GM21360 (cell line): ENCODE measurements around the gene SPATC1L.
"Not testable (repeated sequence)": the region's sequence is repeated elsewhere in the genome, so short reads cannot be mapped to it uniquely, and the experiment has no call there.

Experiments used
- ATAC-seq: cut with Tn5 transposase; IDR thresholded peaks from one replicate; pipeline ENCODE4 v1.9.1; 2021; ENCODE audit warnings: mild to moderate bottlenecking, moderate library complexity; ENCODE audit not compliant: unreplicated experiment

SPATC1L gene

DNA sequence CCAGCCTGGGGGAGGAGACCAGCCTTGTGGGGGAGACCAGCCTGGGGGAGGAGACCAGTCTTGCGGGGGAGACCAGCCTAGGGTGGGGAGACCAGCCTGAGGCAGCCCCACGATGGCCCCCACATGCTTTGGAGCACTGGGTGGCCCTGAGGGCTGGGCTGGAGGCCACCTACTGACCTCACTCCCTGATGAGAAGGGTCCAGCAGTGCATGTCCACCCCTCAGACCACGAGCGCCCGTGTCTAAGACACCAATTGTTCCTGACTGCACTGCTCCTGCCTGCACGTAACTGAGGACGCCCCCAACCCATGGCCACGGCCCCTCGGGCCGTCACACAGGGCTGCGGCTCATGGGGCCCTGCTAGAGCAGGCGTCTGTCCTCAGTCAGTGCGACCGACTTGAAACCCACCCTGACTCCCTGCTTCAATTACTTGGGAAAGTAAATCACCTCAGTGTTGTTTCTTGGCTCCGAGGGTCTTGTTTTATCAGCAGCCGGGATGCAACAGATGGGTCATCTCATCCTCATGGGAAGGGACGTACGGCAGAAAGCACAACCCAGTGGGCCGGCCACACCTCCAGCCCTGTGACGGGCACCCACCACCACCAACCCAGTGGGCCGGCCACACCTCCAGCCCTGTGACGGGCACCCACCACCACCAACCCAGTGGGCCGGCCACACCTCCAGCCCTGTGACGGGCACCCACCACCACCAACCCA, at the start of gene SPATC1L:
SPATC1L (minus strand) TSS at position 550 of the 715 bp plus-strand sequence. CDS start 1,643 bp downstream, outside the sequence.
- no peak for ATAC-seq

DNA sequence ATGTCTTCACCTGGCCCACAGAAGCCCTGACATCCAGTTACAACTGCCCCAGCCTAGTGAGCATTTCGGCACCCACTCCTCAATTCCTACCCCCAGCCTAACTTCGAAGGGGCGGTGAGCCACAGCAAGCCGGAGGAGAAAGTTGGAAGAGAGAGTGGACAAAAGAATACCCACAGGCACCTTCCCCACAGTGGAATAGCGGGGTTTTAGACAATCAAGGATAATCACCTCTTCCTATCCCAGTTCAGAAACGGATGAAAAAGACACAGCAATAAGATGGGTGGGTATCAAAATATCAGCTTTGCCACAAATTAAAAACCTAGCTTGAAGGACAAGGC, 45.6 kb upstream of the SPATC1L start:
- ATAC-seq, result no peak

DNA sequence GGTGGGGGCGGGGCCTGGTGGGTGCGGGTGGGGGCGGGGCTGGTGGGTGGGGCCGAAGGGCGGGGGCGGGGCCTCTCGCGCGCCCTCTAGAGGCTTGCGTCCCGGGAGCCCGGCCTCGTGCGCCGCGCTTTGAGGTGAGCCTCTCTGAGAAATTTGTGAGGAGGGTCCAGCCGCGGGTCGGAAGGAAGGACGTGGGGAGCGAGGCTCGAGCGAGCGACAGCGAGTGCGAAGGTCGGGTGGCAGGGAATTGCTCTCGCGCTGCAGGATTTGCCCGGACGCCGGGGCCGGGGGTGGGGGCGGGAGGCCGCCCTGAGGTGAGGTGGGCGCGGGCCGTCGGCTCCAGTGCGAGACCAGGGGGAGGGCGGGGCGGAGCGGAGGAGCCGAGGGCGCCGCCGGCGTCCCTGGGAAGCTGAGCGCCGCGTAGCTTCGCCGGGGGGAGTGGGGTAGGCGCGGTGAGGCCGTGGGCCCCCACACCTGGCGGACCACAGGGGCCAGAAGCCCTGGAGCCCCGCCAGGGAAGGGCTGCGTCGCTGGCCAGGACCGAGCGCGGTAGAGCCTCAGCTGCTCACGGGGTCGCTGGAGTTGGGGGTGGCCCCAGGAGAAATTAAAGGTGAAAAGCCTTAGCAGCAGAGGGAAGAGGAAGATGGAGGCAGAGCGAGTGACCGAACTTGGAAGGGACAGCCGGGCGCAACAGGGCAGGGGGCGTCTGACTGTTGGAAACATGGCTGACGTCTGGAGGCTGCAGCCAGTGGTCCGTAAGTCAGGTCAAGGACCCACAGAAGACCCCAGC, 45.1 kb upstream of the SPATC1L start:
- ATAC-seq, result peak; percentile 15

DNA sequence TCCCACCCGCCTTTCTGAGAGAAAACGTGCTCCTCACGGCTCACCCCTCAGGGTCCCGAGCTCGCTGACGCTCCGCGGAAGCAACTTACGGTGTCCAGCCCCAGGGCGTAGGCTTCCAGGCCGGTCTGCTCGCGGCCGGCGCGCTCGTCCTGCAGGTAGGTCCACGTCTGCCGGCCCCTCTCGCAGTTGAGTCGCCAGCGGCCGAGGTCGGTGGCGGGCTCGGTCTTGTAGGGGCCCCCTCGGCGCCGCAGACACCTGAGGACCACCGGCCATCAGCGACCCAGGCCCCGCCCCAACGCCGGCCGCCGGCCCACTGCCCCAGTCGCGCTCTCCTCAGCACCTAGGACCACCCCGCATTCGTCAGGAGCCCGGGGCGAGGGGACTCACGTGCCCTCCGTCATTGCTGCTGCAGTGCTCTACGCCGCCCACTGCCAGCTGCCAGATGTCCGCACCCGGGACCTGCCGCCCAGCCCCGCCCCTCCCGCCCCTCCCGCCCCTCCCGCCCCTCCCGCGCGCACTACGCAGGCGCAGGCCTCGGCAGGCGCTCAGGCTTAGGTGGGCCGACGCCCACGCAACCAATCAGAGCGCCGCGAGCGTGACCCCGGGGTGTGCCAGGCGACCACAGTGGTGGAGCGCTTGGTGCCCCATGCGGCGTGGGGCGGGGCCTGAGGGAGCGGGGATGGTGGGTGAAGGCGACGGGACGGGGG, 44.2 kb upstream of the SPATC1L start, which contains the start of gene LSS:
LSS (minus strand) TSS at position 430 of the 707 bp plus-strand sequence; CDS start at position 401, 29 bp downstream.
- peak; percentile 78 for ATAC-seq

DNA sequence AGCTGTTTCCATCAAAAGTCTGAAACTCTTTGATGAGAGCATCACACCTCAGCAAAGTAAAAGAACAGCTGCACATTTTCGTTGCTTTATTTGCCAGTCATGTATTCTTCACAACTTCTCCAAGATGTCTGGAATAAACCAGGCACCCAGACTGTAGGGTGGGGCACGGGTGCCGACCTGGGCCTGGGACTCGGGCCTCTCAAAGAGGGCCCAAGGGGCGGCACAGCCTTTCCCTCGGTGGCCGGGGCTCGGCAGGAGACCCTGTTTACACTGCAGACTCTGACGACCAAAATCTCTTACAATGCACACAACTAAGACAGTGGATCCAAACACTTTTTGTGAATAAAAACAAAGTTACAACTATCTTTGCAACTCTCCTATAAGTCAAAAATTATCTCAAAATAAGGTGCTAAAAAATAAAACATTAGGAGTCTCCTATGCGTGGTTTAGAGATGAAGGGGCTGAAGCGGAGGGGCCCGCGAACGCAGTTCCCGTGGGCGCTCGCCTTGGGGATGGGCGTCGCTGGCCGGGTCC, 43.6 kb upstream of the SPATC1L start:
- no peak for ATAC-seq

DNA sequence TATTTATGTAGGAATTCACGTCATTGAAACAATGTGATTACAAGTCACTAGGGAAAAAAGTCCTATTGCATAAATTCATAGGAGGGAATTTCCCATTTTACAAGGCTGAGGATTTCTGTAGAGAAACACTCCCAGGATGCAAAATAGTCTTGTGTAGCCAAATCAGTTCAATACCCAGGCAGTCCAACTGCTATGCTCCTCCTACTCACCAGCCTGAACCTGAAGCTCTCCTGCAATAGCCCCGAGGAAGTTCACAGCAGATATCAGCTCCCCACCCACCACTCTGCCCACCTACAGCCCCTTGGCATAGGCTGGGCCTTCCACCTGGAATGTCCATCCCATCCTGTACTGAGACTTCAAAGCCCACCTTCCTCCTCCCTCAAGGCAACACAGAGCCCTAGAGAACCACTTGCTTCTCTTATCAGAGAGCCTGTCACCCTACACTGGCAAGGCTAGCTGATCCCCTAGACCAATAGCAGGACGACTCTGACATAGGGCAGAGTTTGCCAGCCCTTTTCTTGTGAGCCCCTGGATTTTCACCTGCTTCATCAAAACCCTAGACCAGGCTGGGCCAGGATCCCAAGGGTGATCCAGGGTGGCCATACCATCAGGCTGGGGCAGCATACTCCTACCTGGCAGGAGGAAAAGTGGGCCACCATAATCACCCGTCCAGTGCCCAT, 42.8 kb upstream of the SPATC1L start:
- no peak for ATAC-seq

DNA sequence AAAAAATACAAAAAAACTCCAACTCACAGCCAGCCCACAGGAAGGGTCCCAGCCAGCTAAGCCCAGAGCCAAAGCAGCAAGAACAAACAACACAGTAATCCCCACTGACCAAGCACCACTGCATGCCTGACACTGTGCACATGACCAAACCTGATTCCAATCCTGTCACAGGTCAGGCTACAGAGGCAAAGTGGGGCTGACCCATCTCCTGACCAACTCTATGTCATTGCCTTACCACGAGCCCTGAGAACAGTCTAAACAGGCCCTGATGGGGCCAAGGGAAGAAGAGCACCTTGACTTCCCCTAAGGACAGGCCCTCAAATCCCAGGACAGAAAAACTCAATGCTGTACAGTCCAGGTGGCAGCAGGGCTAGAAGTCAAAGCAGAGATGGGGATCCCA, 41.9 kb upstream of the SPATC1L start:
- no peak for ATAC-seq

DNA sequence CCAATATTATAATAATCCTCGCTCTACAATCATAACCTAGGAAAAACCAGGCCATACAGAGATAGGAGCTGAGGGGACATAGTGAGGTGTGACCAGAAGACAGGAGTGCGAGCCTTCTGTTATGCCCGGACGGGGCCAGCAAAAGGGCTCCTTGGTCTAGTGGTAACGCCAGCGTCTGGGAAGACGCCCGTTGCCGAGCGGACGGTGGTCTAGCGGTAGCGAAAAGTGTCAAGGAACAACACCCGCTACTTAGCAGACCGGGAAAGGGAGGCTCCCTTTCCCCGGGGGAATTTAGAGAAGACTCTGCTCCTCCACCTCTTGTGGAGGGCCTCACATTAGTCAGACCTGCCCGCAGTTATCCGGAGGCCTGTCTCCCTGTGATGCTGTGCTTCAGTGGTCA, 39.4 kb upstream of the SPATC1L start:
- ATAC-seq, result not testable (repeated sequence)

DNA sequence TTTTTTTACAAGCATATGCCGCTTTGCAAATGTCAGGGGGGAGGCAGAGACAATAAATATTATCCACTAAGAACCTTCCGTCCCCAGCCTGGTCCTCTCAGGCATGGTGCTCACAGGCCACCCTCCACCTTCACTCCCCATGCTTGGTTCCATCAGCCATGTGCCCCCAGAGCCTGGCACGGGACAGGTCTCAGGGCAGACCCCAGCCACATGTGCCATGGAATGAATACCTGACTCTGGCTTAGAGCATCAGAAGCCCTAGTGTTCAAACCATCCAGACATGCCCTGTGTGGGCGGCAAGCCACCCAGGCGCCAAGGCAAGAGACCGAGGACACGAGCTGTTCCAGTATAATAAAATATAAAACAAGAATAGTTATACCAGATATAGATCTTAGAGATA, 39.0 kb upstream of the SPATC1L start:
- no peak for ATAC-seq

DNA sequence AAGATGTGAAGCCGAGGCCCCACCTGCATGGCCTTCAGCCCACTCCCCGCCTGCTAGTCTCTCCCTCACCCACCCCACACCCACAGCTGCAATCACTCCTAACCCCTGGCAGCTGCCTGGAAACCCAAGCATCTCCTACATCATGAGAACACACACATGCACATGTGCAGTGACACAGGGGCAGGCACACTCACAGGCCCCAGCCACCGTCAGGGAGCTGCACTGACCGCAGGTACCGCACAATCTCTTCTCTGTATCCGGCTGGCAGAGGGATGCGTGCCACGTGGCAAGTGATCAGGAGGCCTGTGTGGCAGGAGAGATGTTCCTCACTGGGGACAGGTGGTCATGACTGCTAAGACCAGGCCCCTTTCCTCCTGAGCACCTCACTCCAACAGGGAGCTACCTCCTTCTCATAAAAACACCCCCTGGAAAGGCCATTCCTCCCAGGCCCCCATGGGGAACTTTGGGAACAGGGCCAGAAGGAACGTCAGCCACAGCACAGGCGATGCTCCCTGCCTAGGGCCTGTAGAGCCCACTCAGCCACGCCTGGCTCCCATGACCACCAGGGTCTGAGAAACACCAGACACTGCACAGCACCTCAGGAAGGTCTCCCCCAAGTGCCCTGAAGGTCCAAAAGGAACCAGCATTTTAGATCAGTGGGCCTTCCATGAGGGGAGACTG, 38.3 kb upstream of the SPATC1L start:
- no peak for ATAC-seq

DNA sequence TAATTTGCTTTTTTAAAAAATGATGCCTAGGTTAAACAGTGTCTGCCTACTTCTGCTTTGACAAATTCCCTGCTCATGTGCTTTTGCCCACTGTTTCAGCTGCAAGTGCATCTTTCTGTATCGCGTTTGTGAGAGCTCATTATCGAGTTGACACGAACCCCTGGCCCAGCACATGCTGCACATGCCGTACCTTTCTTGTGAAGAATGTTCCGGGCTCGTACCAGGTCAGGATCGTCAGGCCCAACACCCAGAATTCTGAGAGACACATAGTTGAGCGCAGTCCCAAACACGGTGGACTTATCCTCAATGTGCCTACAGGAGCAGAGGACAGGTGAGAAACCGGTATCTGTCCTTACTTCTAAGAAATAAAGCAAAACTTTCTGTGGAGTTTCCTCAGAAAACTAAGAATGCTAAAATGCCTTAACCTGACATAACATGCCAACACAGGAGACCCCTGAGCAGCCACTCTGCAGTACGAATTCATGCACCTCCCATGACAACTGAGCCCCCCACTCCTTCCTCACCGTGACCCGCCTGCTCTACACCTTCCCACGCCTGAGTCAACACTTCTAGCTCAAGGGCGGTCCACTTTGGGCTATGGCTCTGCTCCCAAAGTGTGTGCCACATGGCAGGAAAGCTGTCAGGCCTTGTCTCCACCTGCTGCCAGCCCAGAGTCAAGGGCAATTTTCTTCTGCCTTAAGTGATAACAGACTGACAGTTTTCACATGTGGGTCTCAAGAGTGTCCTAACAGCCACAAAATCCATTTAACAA, 37.6 kb upstream of the SPATC1L start:
- no peak for ATAC-seq

DNA sequence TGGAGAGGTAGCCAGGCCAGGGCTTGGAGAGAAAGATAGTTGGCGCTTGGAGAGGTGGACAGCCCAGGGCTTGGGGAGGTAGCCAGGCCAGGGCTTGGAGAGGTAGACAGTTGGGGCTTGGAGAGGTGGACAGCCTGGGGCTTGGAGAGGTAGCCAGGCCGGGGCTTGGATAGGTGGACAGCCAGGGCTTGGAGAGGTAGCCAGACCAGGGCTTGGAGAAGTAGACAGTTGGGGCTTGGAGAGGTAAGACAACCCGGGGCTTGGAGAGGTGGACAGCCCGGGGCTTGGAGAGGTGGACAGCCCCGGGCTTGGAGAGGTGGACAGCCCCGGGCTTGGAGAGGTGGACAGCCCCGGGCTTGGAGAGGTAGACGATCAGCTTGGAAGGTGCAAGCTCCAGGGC, 36.6 kb upstream of the SPATC1L start:
- no peak for ATAC-seq

DNA sequence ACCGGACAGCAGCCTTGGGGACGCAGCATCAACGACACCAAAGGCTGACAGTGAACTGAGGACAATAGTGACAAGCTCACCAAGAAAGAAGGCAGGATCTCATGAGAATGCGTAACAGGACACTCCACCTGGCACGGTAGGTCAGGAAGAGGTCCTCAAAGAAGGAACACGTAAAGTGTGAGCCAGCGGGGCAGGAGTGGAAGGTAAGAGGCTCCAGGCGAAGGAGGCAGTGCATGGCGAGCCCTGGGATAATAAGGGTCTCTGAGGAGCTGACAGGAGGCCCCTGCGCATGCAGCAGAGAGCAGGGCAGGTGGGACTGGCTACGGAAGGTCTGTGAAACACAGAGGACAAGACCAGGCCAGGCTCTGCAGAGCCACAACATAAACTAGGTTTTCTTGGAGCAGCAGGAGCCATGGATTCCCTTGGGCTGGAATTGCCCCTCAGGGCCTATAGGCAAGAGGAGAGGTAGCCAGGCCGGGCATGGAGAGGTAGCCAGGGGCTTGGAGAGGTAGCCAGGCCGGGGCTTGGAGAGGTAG, 36.1 kb upstream of the SPATC1L start:
- no peak for ATAC-seq

DNA sequence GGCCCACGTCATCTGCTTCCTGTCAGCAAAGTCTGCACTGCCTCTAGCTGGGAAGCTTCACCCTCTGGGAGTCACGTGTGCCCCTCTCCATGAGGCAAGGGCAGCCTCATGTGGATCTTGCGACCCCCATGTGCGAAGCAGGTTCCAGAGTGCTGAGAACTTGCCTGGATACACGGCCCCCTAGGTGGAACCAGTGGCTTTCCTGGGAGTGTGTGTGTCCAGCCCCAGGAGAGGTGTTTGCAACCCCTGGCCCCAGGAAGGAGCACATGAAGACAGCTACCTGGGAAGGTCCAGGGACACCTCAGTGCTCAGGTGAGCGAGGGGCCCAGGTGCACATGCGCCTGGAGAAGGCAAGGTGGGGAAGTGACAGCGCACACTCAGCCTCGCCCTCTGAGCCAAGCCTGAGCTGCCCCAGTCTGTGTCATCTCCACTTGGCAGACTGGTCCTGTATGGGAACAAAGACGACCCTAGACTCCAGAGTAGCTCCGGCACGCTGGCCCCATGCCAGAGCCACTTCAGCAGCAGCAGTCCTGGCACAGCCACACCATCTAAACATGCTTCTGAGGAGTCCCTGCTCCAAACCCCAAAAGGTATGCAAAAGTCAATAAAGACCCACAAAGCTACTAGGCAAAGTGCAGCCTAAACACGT, 35.5 kb upstream of the SPATC1L start:
- ATAC-seq, result no peak

DNA sequence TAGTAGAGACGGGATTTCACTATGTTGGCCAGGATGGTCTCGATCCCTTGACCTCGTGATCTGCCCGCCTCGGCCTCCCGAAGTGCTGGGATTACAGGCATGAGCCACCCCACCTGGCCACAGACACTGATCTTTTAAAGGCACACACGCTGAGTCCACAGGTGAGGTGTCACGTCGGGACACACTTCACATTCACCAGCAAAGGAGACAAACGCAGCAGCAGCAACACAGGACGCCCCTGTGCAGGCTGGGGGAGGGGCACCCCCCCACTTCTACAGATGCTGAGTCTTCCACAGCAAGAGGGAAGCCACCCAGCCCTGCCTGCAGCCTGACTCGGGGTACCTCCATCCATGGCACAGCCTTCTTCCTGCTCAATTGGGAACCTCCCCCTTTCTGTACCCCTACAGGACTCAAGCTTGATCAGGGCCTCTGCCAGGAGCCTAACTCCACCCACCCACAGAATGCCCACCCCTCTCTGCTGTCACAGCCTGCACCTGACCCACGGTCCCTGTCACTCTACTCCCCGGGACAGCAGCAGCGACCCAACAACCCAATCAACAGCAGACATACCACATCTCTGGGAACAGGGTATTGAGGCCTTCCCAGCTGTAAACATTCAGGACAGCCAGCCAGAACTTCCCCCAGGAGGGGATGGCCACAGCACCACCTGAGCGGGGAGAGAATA, 34.8 kb upstream of the SPATC1L start:
- no peak for ATAC-seq

DNA sequence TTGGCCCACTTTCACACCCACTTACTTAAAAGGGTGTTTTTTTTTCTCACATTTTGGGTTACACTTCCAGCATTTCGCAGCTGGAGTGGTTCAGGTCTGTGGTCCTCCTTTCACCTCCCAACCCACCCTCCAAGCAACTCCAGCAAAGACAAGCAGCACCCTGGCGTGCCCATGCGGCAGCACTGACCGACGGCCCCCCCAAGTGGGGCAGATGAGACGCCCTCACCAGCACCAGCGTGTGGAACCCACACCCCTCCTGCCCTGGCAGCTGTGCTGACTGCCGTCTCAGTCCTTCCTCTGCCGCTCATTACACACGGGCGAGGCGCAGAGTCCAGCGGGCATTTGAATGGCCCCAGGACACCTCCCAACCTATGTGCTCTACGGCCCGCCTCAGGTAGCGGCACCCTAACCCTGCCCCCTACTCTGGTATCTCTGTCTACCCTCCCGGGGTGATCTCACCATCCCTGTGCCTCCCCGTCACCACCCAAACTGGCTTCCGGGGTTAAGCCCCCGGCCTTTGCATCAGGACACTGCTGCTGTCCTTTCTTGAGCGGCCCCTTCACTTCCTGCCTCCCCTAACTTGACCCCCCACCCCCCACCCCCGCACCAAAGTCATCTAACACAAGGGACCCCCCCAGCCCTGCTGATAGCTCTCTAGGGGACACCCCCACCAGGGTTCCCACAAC, 33.4 kb upstream of the SPATC1L start:
- ATAC-seq, result no peak

DNA sequence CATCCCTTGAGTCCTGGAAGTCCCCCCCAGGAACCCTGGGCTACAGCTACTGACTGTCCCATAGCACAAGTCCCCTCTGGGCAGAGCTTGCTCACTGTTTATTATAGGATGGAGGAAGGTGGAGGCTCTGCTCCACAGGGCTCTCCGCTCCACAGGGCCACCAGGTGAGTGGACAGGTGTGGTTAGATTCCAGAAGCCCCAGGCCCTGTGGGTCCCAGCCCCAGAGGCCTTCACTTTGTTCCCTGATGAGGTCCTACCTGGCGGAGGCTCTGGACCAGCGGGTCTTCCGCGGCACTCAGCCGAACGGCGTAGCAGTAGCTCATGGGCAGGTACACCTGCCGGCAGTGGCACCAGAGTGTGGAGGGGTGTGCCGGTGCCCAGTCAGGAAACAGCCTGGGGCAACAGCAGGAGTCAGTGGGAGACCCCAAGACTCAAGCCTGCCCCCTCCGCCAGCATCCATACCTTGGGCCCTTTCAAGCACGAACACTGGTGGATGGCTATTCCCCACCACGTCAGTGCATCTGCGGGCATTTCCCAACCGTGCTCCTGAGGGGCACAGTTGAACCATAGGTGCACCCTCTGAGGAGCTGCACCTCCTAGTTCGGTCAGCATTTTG, 32.0 kb upstream of the SPATC1L start:
- no peak for ATAC-seq
